A549 (cell line): ENCODE results near the gene RUFY1. TPM values are rescaled to one million over a fixed set of nuclear protein-coding genes. Genes with fewer than 3 reads are reported as not detected.
A peak's percentile ranks its signal among the peaks of the same experiment; 100 is the strongest.
"Not testable (repeated sequence)": the region's sequence is repeated elsewhere in the genome, so short reads cannot be mapped to it uniquely, and the experiment has no call there.

Experiments
- ATAC-seq, 2 experiments: fragments of 200-7000 bp in 1 of 2; fragments of >200 bp in 1 of 2; cut with Nextera tagmentation in 1 of 2; cut with Tn5 transposase in 1 of 2; 3 replicates each; pipeline versions ENCODE4 v1.8.0 to v1.9.1; 2018 to 2020; ENCODE audit warnings: mild to moderate bottlenecking in 1 of 2, moderate library complexity in 1 of 2
- CTCF ChIA-PET: fragments of 300-600 bp; sonication (Branson Sonifier 250); formaldehyde crosslinking; extraction: SDS; loops from one replicate; lab custom pipeline; 2021; ENCODE audit warnings: antibody characterized with exemption, inconsistent platforms; lab: Yijun Ruan, JAX
- POLR2A ChIA-PET: fragments of 350-600 bp; formaldehyde crosslinking; extraction: SDS; loops from one replicate; lab custom pipeline; 2021; ENCODE audit warnings: antibody characterized with exemption, inconsistent platforms; lab: Yijun Ruan, JAX
- DNase-seq, 2 experiments: peaks; one replicate each; pipeline versions ENCODE4 v3.0.0 to v3.0.0-alpha.2; 2011 to 2016; ENCODE audit warnings: low read depth in 1 of 2, low spot score in 1 of 2
- FAIRE-seq: peaks from 2 replicates; lab custom pipeline; 2011; peaks lifted over from hg19 to GRCh38; lab: Jason Lieb, UNC
- H3K27ac ChIP-seq, 2 experiments: fragments of >200 bp; sonication (Bioruptor Twin); formaldehyde crosslinking; 3 replicates each; pipeline ENCODE4 v1.5.1; 2016 to 2017
- H3K4me1 ChIP-seq: fragments of >200 bp; sonication (Bioruptor Twin); formaldehyde crosslinking; 3 replicates; pipeline ENCODE4 v1.6.1; 2016
- H3K4me2 ChIP-seq: fragments of >200 bp; sonication (Bioruptor Twin); formaldehyde crosslinking; 3 replicates; pipeline ENCODE4 v1.6.1; 2016
- H3K4me3 ChIP-seq: fragments of >200 bp; sonication (Bioruptor Twin); formaldehyde crosslinking; 3 replicates; pipeline ENCODE4 v1.5.1; 2016
- H3K9me3 ChIP-seq: fragments of >200 bp; sonication (Bioruptor Twin); formaldehyde crosslinking; 3 replicates; pipeline ENCODE4 v1.6.1; 2016
- BHLHE40 ChIP-seq: IDR thresholded peaks from 2 replicates; pipeline ENCODE4 v1.6.1; 2012; ENCODE audit warnings: low read depth, low read length, inconsistent platforms
- CBX2 ChIP-seq: fragments of 200-600 bp; sonication (generic); IDR thresholded peaks from 2 replicates; pipeline ENCODE4 v1.6.1; 2016; ENCODE audit warnings: low read depth, mild to moderate bottlenecking, borderline replicate concordance
- CBX8 ChIP-seq: fragments of 200-600 bp; sonication (generic); IDR thresholded peaks from 2 replicates; pipeline ENCODE4 v1.6.1; 2016
- GATA3 ChIP-seq: IDR thresholded peaks from 2 replicates; pipeline ENCODE4 v1.6.1; 2012; ENCODE audit warnings: borderline replicate concordance
- HEYL ChIP-seq: fragments of 250-450 bp; sonication (Bioruptor Pico); IDR thresholded peaks from 2 replicates; pipeline ENCODE4 v1.8.0; 2021; ENCODE audit warnings: mild to moderate bottlenecking, moderate library complexity
- HOXA7 ChIP-seq: fragments of 250-450 bp; sonication (Bioruptor Pico); IDR thresholded peaks from 2 replicates; pipeline ENCODE4 v1.5.0; 2020; ENCODE audit warnings: mild to moderate bottlenecking, moderate library complexity
- JUN ChIP-seq, 2 experiments: fragments of >200 bp; sonication (Bioruptor Twin); formaldehyde crosslinking; IDR thresholded peaks; 2 replicates in 1 of 2; 3 replicates in 1 of 2; pipeline ENCODE4 v1.6.1; 2016 to 2017
- JUNB ChIP-seq: fragments of >200 bp; sonication (Bioruptor Twin); formaldehyde crosslinking; IDR thresholded peaks from 2 replicates; pipeline ENCODE4 v1.6.1; 2016
- KDM1A ChIP-seq: fragments of 200-600 bp; sonication (generic); IDR thresholded peaks from 2 replicates; pipeline ENCODE4 v1.6.1; 2016; ENCODE audit warnings: low read depth, mild to moderate bottlenecking
- MAFK ChIP-seq: fragments of 450-650 bp; IDR thresholded peaks from 2 replicates; pipeline ENCODE4 v1.6.1; 2014; ENCODE audit not compliant: partially characterized antibody
- MAX ChIP-seq: IDR thresholded peaks from 2 replicates; pipeline ENCODE4 v1.6.1; 2012
- RARB ChIP-seq: fragments of 250-450 bp; sonication (Bioruptor Pico); IDR thresholded peaks from 2 replicates; pipeline ENCODE4 v1.8.0; 2021; ENCODE audit warnings: mild to moderate bottlenecking, moderate library complexity
- ZC3H11A ChIP-seq: fragments of 450-650 bp; IDR thresholded peaks from 2 replicates; pipeline ENCODE4 v1.6.1; 2014; ENCODE audit warnings: antibody characterized with exemption, mild to moderate bottlenecking
- WGBS: methylation state at CpG from one replicate; pipeline ENCODE4 v1.1.6; 2017; ENCODE audit errors: missing lambda C conversion rate; 5-methylcytosine and 5-hydroxymethylcytosine counted together
- polyA plus RNA-seq, 4 experiments: library from polyadenylated mRNA; depleted of rRNA in 3 of 4; stranded (reverse); fragments of >200 nt; fragmentation: RNase III in 1 of 4; extraction: RNeasy Plus Mini Kit Qiagen cat#74134 plus additional on column Dnase treatment in 1 of 4; gene quantifications; 2 replicates in 3 of 4; 3 replicates in 1 of 4; pipeline ENCODE4 v1.2.3, GENCODE V29; 2011 to 2017
- TF ChIP-seq, protein P1 (sequence below): IDR thresholded peaks from 2 replicates; pipeline ENCODE4 v1.6.1; 2012; ENCODE audit warnings: low read depth, borderline replicate concordance
- TF ChIP-seq, protein P2 (sequence below): fragments of 150-350 bp; IDR thresholded peaks from 2 replicates; pipeline ENCODE4 v1.6.1; 2014; ENCODE audit warnings: low read depth, mild to moderate bottlenecking, low read length
- TF ChIP-seq, protein P3 (sequence below): fragments of 200-600 bp; sonication (generic); IDR thresholded peaks from 2 replicates; pipeline ENCODE4 v1.6.1; 2016; ENCODE audit warnings: antibody characterized with exemption, mild to moderate bottlenecking, moderate library complexity

RUFY1 gene
- polyA plus RNA-seq, 2 of the 4 experiments (the other 2 are of a cell fraction): 33.7 to 39.5 TPM

GRCh38 chr5:179522107-179522506 lies 28.2 kb upstream of the RUFY1 start:
- FAIRE-seq, ATAC-seq, POLR2A ChIA-PET, H3K4me2 ChIP-seq, H3K27ac ChIP-seq, H3K4me3 ChIP-seq, DNase-seq, H3K4me1 ChIP-seq, CTCF ChIA-PET, H3K9me3 ChIP-seq: not testable (repeated sequence)
- 62% methylated on average over 4 of the region's 5 CpGs for WGBS

DNA sequence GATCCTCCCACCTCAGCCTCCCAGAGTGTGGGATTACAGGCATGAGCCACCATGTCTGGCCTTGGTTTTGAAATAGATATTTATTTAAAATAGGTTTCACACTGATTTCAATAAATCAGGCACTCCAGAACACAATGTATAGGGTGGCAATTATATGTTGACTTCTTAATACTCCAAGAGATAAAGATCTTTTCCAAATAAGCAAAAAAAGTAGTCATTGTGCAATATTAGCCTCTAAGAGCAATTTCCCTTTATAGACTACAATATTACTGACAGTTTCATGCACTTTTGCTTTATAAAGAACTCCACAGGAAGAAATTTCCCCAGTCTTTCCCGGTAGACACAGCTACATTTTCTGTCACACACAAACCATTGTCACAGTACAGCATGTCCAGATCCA lies 23.4 kb upstream of the RUFY1 start:
- POLR2A ChIA-PET: no interaction called here
- H3K4me2 ChIP-seq: no peak overlapping the region
- FAIRE-seq: no peak

GRCh38 chr5:179530069-179530998 lies 20.0 kb upstream of the RUFY1 start:
- H3K27ac ChIP-seq: no peak overlapping the region
- WGBS: 68% methylated on average over 62 of the region's 65 CpGs
- TF ChIP-seq CBX2 (no peak), MAX (peak; percentile 58)
- TF ChIP-seq, protein P1, sequence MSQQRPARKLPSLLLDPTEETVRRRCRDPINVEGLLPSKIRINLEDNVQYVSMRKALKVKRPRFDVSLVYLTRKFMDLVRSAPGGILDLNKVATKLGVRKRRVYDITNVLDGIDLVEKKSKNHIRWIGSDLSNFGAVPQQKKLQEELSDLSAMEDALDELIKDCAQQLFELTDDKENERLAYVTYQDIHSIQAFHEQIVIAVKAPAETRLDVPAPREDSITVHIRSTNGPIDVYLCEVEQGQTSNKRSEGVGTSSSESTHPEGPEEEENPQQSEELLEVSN: peak; percentile 53; the same call in 1 of the 2 replicates
- TF ChIP-seq, all 56 proteins: peak for 2
- POLR2A ChIA-PET: no interaction called here
- FAIRE-seq (no peak), ATAC-seq (peak; percentile 57 to 86; a peak in 3 of 6 replicates), DNase-seq (peak in 1 of 2 experiments; percentile 29)
- no peaks in the 10 kb centered on the region for H3K4me1 ChIP-seq
- CTCF ChIA-PET: no interaction called here
- H3K4me3 ChIP-seq: no peak overlapping the region
- no peaks in the 10 kb centered on the region for H3K9me3 ChIP-seq
- peak overlapping the region; percentile 40; the same call in 2 of the 3 replicates for H3K4me2 ChIP-seq

More for the DNA sequence above, 23.4 kb upstream of the RUFY1 start:
- TF ChIP-seq MAFK (no peak), JUNB (no peak), BHLHE40 (no peak), JUN (IDR thresholded peaks at IDR 0.05) (no peak), HOXA7 (no peak), RARB (CRISPR knock-in tag) (no peak), HEYL (no peak), ZC3H11A (no peak), KDM1A (no peak), GATA3 (no peak), CBX8 (no peak)
- TF ChIP-seq, protein P2, sequence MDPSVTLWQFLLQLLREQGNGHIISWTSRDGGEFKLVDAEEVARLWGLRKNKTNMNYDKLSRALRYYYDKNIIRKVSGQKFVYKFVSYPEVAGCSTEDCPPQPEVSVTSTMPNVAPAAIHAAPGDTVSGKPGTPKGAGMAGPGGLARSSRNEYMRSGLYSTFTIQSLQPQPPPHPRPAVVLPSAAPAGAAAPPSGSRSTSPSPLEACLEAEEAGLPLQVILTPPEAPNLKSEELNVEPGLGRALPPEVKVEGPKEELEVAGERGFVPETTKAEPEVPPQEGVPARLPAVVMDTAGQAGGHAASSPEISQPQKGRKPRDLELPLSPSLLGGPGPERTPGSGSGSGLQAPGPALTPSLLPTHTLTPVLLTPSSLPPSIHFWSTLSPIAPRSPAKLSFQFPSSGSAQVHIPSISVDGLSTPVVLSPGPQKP: no peak
- TF ChIP-seq, protein P3, sequence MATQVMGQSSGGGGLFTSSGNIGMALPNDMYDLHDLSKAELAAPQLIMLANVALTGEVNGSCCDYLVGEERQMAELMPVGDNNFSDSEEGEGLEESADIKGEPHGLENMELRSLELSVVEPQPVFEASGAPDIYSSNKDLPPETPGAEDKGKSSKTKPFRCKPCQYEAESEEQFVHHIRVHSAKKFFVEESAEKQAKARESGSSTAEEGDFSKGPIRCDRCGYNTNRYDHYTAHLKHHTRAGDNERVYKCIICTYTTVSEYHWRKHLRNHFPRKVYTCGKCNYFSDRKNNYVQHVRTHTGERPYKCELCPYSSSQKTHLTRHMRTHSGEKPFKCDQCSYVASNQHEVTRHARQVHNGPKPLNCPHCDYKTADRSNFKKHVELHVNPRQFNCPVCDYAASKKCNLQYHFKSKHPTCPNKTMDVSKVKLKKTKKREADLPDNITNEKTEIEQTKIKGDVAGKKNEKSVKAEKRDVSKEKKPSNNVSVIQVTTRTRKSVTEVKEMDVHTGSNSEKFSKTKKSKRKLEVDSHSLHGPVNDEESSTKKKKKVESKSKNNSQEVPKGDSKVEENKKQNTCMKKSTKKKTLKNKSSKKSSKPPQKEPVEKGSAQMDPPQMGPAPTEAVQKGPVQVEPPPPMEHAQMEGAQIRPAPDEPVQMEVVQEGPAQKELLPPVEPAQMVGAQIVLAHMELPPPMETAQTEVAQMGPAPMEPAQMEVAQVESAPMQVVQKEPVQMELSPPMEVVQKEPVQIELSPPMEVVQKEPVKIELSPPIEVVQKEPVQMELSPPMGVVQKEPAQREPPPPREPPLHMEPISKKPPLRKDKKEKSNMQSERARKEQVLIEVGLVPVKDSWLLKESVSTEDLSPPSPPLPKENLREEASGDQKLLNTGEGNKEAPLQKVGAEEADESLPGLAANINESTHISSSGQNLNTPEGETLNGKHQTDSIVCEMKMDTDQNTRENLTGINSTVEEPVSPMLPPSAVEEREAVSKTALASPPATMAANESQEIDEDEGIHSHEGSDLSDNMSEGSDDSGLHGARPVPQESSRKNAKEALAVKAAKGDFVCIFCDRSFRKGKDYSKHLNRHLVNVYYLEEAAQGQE: no peak
- H3K9me3 ChIP-seq: no peaks in the 10 kb centered on the region
- DNase-seq (no peak), ATAC-seq (no peak)
- CTCF ChIA-PET: no interaction called here
- no peak overlapping the region for H3K4me3 ChIP-seq
- no peak overlapping the region for H3K27ac ChIP-seq
- 7% methylated on average over 1 of the region's 1 CpG for WGBS
- H3K4me1 ChIP-seq: no peaks in the 10 kb centered on the region
